SW 1271 (cell line): ENCODE measurements around the gene SNTG2.
A peak's percentile ranks its signal among the peaks of the same experiment; 100 is the strongest.

Experiments used
- DNase-seq, 2 experiments: peaks; one replicate each; lab custom pipeline; 2025; lab: John Stamatoyannopoulos, UW

SNTG2 gene

GRCh38 chr2:953975-954686, 3.5 kb downstream of the SNTG2 start:
- peak in 1 of 2 experiments; percentile 46 for DNase-seq

DNA sequence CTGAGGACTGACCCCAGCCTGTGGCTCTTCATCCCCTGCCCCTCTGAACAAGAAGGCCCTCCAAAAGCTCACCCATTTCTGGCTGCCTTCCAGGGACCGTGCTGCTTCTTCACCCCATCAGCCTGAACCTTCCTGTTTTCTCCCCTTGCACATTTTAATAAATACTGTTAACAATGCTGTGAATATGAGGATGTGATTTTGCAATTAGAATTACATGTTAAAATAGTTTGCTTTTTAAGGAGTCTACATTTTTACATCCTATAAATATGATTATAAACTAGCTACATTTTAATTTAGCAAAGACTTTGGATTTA, 4.0 kb downstream of the SNTG2 start:
- DNase-seq, result no peak

- no peak for DNase-seq
Observed at GRCh38 chr2:955829-956731, 5.4 kb downstream of the SNTG2 start.

GRCh38 chr2:959457-959856, 8.8 kb downstream of the SNTG2 start:
- DNase-seq, result no peak

DNA sequence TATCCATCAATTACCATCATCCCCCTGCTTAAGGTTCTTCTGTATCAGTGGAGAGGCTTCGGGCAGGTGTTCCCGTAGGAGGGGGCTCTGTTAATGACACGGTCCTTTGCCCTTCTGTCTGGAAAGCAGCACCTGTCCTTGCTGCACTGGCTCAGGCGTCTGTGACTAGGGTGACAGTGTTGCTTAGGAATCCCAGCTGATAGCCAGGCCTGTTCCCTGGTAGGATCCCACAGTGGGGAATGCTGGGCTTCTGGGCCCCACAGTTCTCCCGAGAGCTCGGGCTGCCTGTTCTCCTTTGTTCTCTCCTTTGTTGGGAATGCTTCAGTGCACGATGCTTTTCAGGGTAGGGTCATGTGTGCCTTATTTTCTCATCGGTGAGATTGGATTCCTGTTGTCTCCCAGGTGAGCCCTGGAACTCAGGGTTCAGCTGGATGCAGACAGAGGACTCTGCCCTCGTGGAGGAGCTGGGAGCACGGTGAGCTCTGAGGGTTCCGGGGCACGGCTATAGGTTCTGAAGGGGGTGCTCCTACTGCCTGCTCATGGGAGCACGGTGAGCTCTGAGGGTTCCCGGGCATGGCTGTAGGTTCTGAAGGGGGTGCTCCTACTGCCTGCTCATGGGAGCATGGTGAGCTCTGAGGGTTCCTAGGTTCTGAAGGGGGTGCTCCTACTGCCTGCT, 9.6 kb downstream of the SNTG2 start:
- no peak for DNase-seq

GRCh38 chr2:961786-962185, 11.1 kb downstream of the SNTG2 start:
- no peak for DNase-seq

DNA sequence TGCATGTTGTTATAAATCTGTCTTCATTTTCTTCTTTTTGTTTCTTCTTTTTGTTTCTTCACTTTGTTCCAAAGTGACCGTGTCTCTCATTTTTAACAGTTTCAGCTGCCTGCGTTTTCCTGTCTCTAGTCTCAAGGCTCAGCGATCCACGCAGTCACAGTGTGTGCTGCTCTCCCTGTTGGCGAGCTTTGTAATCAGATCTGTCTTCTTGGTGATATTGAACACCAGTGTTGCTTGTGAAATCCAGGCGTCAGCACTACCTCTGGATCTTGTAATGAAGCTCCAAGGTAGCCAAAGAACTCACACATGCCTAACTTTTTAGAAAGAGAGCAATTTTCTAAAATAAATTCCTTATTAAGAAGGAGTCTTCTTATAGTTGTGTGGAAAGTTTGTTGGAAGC, 13.2 kb downstream of the SNTG2 start:
- no peak for DNase-seq

DNA sequence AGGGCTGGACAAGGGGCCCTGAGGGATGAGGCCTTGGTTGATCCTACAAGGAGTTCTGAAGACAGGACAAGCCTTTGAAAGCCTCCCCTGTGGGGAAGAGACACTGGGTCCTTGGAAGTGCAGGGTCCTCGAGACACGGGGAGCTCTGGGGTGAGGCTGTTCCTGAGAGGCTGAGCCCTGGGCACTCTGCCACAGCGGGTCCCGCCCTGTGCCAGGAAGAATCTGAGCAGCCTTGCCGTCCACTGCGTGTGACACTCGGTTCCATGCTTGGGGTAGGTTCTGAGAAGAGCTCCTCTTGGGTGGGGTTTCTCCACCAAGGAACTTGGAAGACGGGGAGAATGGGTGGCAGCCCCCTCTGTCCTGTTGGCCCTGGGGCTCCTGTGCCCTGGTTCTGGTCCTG, 13.9 kb downstream of the SNTG2 start:
- DNase-seq, result no peak

- no peak for DNase-seq
Observed at GRCh38 chr2:965640-966147, 15.0 kb downstream of the SNTG2 start.

DNA sequence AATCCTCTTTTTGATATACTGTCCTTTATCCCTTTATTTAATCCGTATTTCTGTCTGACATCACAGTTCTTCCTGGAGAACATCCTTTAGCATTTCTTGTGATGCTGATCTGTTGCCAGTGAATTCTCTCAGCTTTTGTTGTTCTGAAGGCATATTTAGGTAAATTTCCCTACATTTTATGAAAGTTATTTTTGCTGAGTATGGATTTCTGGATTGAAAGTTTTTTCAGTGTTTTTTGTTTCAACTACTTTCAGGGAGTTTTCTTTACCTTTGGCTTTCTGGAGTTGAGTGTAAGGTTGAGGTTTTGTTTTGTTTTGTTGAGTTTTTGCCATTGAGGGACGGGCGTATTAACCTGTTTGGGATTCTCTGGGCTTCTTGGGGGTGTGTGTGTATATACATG, 22.5 kb downstream of the SNTG2 start:
- DNase-seq, result no peak

DNA sequence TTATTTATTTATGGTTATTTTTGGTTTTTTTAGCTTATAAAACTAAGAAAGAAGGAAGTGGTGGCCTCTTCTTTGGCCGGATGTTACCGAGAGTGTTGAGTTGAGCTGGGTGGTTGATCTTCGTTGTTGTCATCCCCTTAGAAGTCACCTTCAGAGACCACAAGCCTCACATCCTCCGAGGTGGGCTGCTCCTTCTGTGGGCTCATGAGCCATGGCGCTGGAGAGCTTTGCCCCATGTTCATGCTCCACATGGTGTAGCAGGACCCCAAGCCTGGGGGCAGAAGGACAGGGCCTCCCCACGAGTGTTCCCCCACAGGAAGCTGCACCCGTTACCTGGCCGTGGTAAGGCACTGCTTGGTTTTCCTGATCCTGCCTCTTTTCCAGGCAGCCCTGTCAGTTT, 23.4 kb downstream of the SNTG2 start:
- DNase-seq, result no peak

GRCh38 chr2:974502-974901, 23.9 kb downstream of the SNTG2 start:
- DNase-seq, result no peak

- no peak for DNase-seq
Observed at GRCh38 chr2:975095-975494, 24.4 kb downstream of the SNTG2 start.

- no peak for DNase-seq
Observed at GRCh38 chr2:979069-979928, 28.6 kb downstream of the SNTG2 start.

GRCh38 chr2:980176-980575, 29.5 kb downstream of the SNTG2 start:
- DNase-seq, result no peak

GRCh38 chr2:981258-981657, 30.6 kb downstream of the SNTG2 start:
- DNase-seq, result no peak

- DNase-seq, result no peak
Observed at GRCh38 chr2:981759-982158, 31.1 kb downstream of the SNTG2 start.

DNA sequence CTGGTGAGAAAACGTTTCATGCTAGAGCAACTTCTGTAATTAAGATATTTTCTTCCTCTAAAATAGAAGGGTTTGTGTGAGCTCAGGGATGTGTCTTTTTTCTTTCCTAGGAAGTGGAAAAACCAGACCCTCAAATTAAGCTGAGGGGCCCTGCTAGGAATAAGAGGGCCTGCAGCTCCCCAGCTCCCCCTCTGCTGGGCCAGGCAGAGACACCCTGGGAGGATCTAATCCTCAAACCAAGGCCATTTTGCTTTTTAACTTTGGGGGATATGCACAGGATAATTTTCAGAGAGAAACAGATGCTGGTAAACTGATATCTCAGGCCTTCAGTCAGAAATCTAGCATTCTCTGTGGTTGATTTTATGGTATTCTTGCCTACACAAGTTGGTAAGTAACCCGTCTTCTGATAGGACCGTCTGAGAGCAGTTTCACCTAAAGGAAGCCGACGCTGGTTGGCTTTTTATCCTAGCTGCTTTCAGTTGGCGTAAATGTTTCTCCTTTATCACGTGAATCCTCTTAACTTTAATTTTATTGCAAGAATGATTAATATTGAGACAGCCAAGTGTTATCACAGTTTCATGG, 34.8 kb downstream of the SNTG2 start:
- DNase-seq, result no peak

DNA sequence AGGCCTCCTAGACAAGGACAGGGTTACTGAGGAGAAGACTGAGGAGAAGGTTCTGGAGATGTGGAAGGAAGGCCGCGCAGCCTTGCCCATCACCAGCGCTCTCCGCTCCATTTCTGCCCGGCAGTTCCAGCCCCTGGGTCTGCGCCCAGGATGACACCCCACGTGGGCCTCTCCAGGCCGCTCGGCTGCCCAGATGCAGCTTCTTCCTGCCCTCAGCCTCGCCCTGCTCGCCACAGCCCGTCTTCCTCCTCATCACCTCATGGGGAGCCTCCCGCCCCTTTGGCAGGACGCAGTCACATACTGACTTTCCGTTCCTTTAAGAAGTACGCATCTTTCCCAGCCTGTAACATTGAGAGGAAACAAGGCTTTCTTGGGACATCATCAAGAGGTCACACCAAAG, 37.1 kb downstream of the SNTG2 start:
- no peak for DNase-seq

- DNase-seq, result no peak
Observed at GRCh38 chr2:989781-990467, 39.3 kb downstream of the SNTG2 start.

DNA sequence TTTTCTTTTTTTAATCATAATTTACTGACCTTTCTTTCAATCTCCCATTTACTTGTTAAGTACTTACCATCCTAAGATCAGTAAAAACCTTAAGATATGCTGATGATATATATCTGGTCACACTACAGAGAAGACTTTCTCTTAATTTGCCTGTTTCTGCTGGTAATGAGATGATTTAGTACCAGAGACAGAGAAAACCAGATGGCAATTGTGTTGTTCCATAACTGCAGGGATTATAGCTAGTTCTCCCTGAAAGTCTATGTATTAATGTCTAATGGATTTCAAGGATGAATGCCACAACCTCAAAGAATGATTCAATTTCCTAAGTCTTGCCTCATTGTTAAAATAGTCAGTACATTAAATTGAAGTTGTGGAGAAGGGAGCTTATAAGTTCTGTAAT, 40.3 kb downstream of the SNTG2 start:
- no peak for DNase-seq
